NK-92 (cell line): ENCODE data around the gene TRIM49.
"Not testable (repeated sequence)": the region's sequence is repeated elsewhere in the genome, so short reads cannot be mapped to it uniquely, and the experiment has no call there.

Experiments used
- DNase-seq: peaks from one replicate; lab custom pipeline; 2025; ENCODE audit not compliant: unreplicated experiment; lab: John Stamatoyannopoulos, UW

Gene TRIM49, protein sequence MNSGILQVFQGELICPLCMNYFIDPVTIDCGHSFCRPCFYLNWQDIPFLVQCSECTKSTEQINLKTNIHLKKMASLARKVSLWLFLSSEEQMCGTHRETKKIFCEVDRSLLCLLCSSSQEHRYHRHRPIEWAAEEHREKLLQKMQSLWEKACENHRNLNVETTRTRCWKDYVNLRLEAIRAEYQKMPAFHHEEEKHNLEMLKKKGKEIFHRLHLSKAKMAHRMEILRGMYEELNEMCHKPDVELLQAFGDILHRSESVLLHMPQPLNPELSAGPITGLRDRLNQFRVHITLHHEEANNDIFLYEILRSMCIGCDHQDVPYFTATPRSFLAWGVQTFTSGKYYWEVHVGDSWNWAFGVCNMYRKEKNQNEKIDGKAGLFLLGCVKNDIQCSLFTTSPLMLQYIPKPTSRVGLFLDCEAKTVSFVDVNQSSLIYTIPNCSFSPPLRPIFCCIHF

DNA sequence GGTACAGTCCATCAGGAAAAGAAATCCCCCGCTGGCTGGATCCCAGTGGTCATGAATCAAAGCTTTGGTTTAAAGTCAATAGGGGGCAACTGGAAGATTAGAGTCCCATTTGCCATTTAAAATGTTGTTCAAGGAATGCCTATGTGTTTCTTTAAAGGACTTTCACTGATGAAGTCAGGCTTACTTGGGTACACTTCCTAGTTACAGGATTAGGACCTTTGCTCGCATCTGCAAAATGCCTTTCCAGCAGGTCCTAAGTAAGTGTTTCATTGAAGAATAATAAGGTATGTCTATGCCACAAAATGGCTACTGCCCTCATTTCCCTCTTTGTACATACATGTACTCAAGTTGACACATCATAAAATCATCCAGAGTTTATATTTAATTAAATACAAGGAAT lies at the start of gene TRIM49:
TSS of gene TRIM49 (minus strand) at position 101 of the 400 bp plus-strand sequence. CDS start 4,106 bp downstream, outside the sequence.
- not testable (repeated sequence) for DNase-seq

DNA sequence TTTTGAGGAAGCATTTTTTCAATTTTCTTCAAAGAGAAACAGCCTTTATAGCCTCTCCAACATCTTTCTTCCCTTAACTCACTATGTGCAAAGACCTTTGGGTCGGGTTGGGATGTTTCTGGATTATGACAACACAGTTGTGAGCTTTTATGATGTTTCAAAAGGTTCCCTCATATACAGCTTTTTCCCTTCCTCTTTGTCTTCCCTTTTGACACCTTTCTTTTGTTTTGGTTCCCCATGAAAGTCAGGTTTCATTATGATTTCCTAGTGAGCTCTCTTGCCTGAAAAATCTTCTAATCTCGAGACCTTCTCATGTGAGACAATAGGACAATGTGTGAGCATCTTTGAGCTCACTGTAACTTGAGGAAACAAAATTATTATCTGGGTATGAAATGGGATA lies 18.3 kb upstream of the TRIM49 start:
- not testable (repeated sequence) for DNase-seq

- DNase-seq: not testable (repeated sequence)
Observed at GRCh38 chr11:89820008-89820407, 11.6 kb upstream of the TRIM49 start.

DNA sequence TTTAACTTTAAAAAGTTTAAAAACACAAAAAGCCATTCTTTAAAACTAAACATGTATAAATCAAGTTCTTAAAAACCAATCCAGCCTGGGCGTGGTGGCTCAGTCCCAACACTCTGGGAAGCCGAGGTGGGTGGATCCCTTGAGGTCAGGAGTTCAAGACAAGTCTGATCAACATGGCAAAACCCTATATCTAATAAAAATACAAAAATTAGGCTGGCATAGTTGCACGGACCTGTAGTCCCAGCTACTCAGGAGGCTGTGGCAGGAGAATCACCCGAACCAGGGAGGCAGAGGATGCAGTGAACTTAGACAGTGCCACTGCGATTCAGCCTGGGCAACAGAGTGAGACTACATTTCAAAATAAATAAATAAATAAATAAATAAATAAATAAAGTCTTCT lies 5.2 kb upstream of the TRIM49 start:
- DNase-seq: not testable (repeated sequence)

DNA sequence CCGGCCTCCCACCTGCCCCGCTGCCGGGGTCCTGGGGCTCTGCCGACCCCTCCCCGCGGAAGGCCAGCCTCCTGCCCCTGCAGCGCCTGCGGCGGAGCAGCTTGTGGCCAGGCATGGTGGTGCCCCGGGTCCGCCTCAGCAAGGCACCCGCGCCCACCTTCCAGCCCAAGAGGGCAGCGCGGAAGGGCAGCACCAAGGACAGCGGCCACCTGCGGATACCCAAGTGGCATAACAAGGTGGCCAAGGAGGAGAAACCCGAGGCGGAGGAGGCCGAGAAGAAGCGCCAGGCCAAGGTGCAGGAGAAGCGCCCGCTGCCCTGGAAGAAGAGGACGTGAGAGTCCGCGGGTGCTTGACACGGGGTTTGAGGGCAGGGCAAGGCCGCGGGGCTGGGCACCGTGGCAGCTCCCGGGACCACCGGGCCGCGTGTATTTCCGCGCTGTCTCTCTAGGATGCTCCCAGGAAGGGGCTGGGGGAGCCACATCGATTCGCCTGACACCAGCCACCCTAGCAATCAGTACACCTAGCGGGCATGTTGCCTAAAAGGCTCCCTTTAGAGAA lies 20.8 kb downstream of the TRIM49 start:
- not testable (repeated sequence) for DNase-seq

DNA sequence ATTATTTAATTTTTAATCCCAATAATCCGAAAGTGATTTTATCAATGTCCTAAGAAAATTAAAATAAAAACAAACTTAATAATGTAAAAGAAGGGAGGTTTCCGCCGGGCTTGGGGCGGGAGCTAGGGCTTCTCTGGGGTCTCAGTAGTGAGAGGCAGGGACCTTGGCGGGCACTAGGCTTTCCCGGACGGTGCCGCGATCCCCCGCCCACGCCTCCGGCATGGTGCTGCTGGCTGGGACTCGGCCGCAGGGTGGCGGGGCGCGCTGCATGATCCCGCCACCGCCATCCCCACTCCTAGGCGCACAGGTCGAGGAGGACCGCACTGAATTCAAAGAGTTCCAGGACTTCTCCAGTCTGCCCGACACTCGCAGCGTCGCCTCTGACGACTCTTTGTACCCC lies 22.6 kb downstream of the TRIM49 start:
- DNase-seq: not testable (repeated sequence)

DNA sequence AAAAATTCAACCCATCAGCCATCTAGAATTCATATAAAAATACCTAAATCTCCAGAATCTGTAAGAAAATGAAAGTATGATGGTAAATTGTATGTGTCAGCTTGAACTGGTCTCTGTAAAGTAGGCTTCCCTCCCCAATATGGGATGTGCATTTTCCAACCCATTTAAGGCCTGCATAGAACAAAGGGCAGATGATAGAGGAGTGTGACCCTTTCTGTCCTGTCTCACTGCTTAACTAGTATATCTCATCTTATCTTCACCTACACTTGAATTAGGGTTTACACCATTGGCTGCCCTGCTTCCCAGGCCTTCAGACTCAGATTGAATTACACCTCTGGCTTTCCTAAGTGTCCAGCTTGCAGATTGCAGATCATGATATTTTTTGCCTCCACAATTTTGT lies 57.6 kb downstream of the TRIM49 start:
- not testable (repeated sequence) for DNase-seq
